Measurements from ENCODE around the gene ACAD10. TPM values are rescaled to one million over a fixed set of nuclear protein-coding genes. Genes with fewer than 3 reads are reported as not detected.
A peak's percentile ranks its signal among the peaks of the same experiment; 100 is the strongest.

ACAD10 gene
- total and polyA plus RNA-seq, 2 experiments from 2014 or later: 24.2 to 32.5 TPM

- H3K4me3 ChIP-seq: no peak overlapping the region
- peaks cover 3% of the 10 kb centered on the region for H3K79me2 ChIP-seq
- TF ChIP-seq EZH2phosphoT487 (IDR thresholded peaks at IDR 0.05; ENCODE audit: low read depth, severe bottlenecking, unreplicated experiment): no peak
- TF ChIP-seq, protein P1, sequence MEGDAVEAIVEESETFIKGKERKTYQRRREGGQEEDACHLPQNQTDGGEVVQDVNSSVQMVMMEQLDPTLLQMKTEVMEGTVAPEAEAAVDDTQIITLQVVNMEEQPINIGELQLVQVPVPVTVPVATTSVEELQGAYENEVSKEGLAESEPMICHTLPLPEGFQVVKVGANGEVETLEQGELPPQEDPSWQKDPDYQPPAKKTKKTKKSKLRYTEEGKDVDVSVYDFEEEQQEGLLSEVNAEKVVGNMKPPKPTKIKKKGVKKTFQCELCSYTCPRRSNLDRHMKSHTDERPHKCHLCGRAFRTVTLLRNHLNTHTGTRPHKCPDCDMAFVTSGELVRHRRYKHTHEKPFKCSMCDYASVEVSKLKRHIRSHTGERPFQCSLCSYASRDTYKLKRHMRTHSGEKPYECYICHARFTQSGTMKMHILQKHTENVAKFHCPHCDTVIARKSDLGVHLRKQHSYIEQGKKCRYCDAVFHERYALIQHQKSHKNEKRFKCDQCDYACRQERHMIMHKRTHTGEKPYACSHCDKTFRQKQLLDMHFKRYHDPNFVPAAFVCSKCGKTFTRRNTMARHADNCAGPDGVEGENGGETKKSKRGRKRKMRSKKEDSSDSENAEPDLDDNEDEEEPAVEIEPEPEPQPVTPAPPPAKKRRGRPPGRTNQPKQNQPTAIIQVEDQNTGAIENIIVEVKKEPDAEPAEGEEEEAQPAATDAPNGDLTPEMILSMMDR (IDR thresholded peaks at IDR 0.05; ENCODE audit: poor library complexity): no peak
- TF ChIP-seq EZH2 (IDR thresholded peaks at IDR 0.05; ENCODE audit: borderline replicate concordance): no peak
- no peaks in the 10 kb centered on the region for H3K9me3 ChIP-seq (ENCODE audit: low read depth)
- 96% methylated on average over 5 of the region's 5 CpGs for WGBS (ENCODE audit: low lambda C conversion rate, missing lambda C conversion rate)
- H3K36me3 ChIP-seq (replicated peaks; ENCODE audit: insufficient read depth, low read depth): no peaks in the 10 kb centered on the region
- H3K27me3 ChIP-seq: no peaks in the 10 kb centered on the region
- H4K20me1 ChIP-seq (ENCODE audit: insufficient read depth, poor library complexity, severe bottlenecking): no peaks in the 10 kb centered on the region
- no peak for DNase-seq (ENCODE audit: low spot score)
- H2AFZ ChIP-seq: no peak overlapping the region
- peaks cover 41% of the 10 kb centered on the region for H3K4me1 ChIP-seq (ENCODE audit: insufficient read depth)
- H3K9me2 ChIP-seq (replicated peaks; ENCODE audit: insufficient read depth): no peaks in the 10 kb centered on the region
- H3K4me2 ChIP-seq: no peak overlapping the region
- H3K27ac ChIP-seq: no peak overlapping the region
Observed at GRCh38 chr12:111640506-111640905, 45.3 kb upstream of the ACAD10 start.

GRCh38 chr12:111642681-111643426 lies 43.0 kb upstream of the ACAD10 start:
- WGBS (ENCODE audit: low lambda C conversion rate, missing lambda C conversion rate): 60% methylated on average over 4 of the region's 4 CpGs
- no peaks in the 10 kb centered on the region for H3K9me2 ChIP-seq (replicated peaks; ENCODE audit: insufficient read depth)
- peak overlapping the region; percentile 40 for H3K4me2 ChIP-seq
- peaks cover 3% of the 10 kb centered on the region for H3K79me2 ChIP-seq
- no peak overlapping the region for H3K4me3 ChIP-seq
- peaks cover 22% of the 10 kb centered on the region for H3K4me1 ChIP-seq (ENCODE audit: insufficient read depth)
- no peaks in the 10 kb centered on the region for H3K36me3 ChIP-seq (replicated peaks; ENCODE audit: insufficient read depth, low read depth)
- peak overlapping the region; percentile 80 for H3K27ac ChIP-seq
- no peak for DNase-seq (ENCODE audit: low spot score)
- no peaks in the 10 kb centered on the region for H3K27me3 ChIP-seq
- peak overlapping the region; percentile 9 for H2AFZ ChIP-seq
- H4K20me1 ChIP-seq (ENCODE audit: insufficient read depth, poor library complexity, severe bottlenecking): no peaks in the 10 kb centered on the region
- H3K9me3 ChIP-seq (ENCODE audit: low read depth): no peaks in the 10 kb centered on the region
- TF ChIP-seq, protein P1 (IDR thresholded peaks at IDR 0.05; ENCODE audit: poor library complexity): peak; percentile 40
- no peak for TF ChIP-seq EZH2phosphoT487 (IDR thresholded peaks at IDR 0.05; ENCODE audit: low read depth, severe bottlenecking, unreplicated experiment)

DNA sequence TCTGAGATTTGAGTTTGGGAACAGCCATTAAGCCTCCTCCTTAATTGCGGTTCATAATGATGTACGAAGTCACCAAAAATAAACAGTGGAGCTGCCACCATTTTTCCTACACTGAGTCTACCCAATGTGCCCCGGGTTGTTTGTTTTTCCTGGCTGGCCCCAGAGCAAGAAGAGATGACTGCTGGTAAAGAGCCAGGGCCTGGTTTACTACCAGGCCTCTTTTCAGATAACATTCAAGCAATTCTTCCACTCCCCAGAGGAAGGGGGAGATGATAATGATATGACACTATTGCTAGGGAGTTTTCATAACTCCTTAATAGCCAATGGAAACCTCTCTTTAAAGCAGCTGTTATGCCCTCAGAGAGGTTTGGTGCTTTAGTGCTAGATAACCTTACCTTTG lies 42.4 kb upstream of the ACAD10 start:
- WGBS (ENCODE audit: low lambda C conversion rate, missing lambda C conversion rate): 59% methylated on average over 3 of the region's 3 CpGs
- Histone ChIP-seq H2AFZ (peak overlapping the region; percentile 9), H3K79me2 (peaks cover 3% of the 10 kb centered on the region), H4K20me1 (ENCODE audit: insufficient read depth, poor library complexity, severe bottlenecking) (no peaks in the 10 kb centered on the region), H3K4me3 (no peak overlapping the region), H3K36me3 (replicated peaks; ENCODE audit: insufficient read depth, low read depth) (no peaks in the 10 kb centered on the region), H3K9me3 (ENCODE audit: low read depth) (no peaks in the 10 kb centered on the region), H3K9me2 (replicated peaks; ENCODE audit: insufficient read depth) (no peaks in the 10 kb centered on the region), H3K4me1 (ENCODE audit: insufficient read depth) (peaks cover 22% of the 10 kb centered on the region), H3K27me3 (no peaks in the 10 kb centered on the region), H3K27ac (peak overlapping the region; percentile 80), H3K4me2 (peak overlapping the region; percentile 40)
- peak; percentile 55 for DNase-seq (ENCODE audit: low spot score)
- TF ChIP-seq, protein P1 (IDR thresholded peaks at IDR 0.05; ENCODE audit: poor library complexity): no peak
- TF ChIP-seq EZH2phosphoT487 (IDR thresholded peaks at IDR 0.05; ENCODE audit: low read depth, severe bottlenecking, unreplicated experiment): no peak

All from hepatocyte (in vitro differentiated cells).